GM08714 (cell line): ENCODE measurements around the gene MRPL16.

Experiments used
- H3K4me3 ChIP-seq: fragments of 200-500 bp; sonication (Bioruptor generic); 2 replicates; pipeline ENCODE4 v1.5.1; 2014; ENCODE audit warnings: mild to moderate bottlenecking, low read length, inconsistent platforms
- ZNF274 ChIP-seq: IDR thresholded peaks from 2 replicates; pipeline ENCODE4 v1.6.1; 2012; ENCODE audit warnings: mild to moderate bottlenecking, low read depth, low read length

The MRPL16 gene

GRCh38 chr11:59770319-59770718 lies 40.3 kb downstream of the MRPL16 start:
- no peak overlapping the region for H3K4me3 ChIP-seq
- no peak for TF ChIP-seq ZNF274

GRCh38 chr11:59769828-59770227 lies 40.8 kb downstream of the MRPL16 start:
- TF ChIP-seq ZNF274: no peak
- H3K4me3 ChIP-seq: no peak overlapping the region

- no peak for TF ChIP-seq ZNF274
- H3K4me3 ChIP-seq: no peak overlapping the region
Measured at GRCh38 chr11:59769111-59769510, 41.5 kb downstream of the MRPL16 start.

- no peak overlapping the region for H3K4me3 ChIP-seq
- TF ChIP-seq ZNF274: no peak
Measured at GRCh38 chr11:59767225-59767611, 43.4 kb downstream of the MRPL16 start.

GRCh38 chr11:59766542-59767224 lies 43.9 kb downstream of the MRPL16 start:
- TF ChIP-seq ZNF274: no peak
- no peak overlapping the region for H3K4me3 ChIP-seq

- no peak for TF ChIP-seq ZNF274
- no peak overlapping the region for H3K4me3 ChIP-seq
Measured at GRCh38 chr11:59765068-59765735, 45.4 kb downstream of the MRPL16 start.

GRCh38 chr11:59761993-59762392 lies 48.6 kb downstream of the MRPL16 start:
- H3K4me3 ChIP-seq: no peak overlapping the region
- TF ChIP-seq ZNF274: no peak

- no peak overlapping the region for H3K4me3 ChIP-seq
- TF ChIP-seq ZNF274: no peak
Measured at GRCh38 chr11:59760771-59761170, 49.8 kb downstream of the MRPL16 start.

GRCh38 chr11:59759900-59760299 lies 50.7 kb downstream of the MRPL16 start:
- no peak for TF ChIP-seq ZNF274
- no peak overlapping the region for H3K4me3 ChIP-seq

GRCh38 chr11:59758401-59759037 lies 52.1 kb downstream of the MRPL16 start:
- no peak overlapping the region for H3K4me3 ChIP-seq
- TF ChIP-seq ZNF274: no peak

GRCh38 chr11:59756845-59757244 lies 53.7 kb downstream of the MRPL16 start:
- H3K4me3 ChIP-seq: no peak overlapping the region

GRCh38 chr11:59756558-59756840 lies 54.1 kb downstream of the MRPL16 start:
- no peak overlapping the region for H3K4me3 ChIP-seq

More at GRCh38 chr11:59756845-59757244, 53.7 kb downstream of the MRPL16 start:
- no peak for TF ChIP-seq ZNF274

More at GRCh38 chr11:59756558-59756840, 54.1 kb downstream of the MRPL16 start:
- no peak for TF ChIP-seq ZNF274
